Activated naive CD4-positive, alpha-beta T cell treated with anti-CD3 and anti-CD28 coated beads for 36 hours (primary cell): ENCODE data around the gene CTNS. TPM values are rescaled to one million over a fixed set of nuclear protein-coding genes. Genes with fewer than 3 reads are reported as not detected.

Experiments
- CTCF ChIA-PET: fragments of 350-600 bp; sonication (Branson Sonifier 250); formaldehyde crosslinking; loops from one replicate; lab custom pipeline; 2021; ENCODE audit warnings: antibody characterized with exemption; lab: Charles Lee
- DNase-seq: peaks from one replicate; pipeline ENCODE4 v3.0.0-alpha.2; 2020
- H3K27ac Mint-ChIP-seq: one replicate; pipeline ENCODE4 v1.8.0; 2021; ENCODE audit warnings: mild to moderate bottlenecking, mixed read lengths
- H3K27me3 Mint-ChIP-seq: one replicate; pipeline ENCODE4 v1.8.0; 2021; ENCODE audit warnings: low read depth, mixed read lengths
- H3K36me3 Mint-ChIP-seq: one replicate; pipeline ENCODE4 v1.8.0; 2021; ENCODE audit warnings: low read depth, mixed read lengths
- H3K4me1 Mint-ChIP-seq: one replicate; pipeline ENCODE4 v1.8.0; 2021; ENCODE audit warnings: low read depth, mixed read lengths
- H3K4me3 Mint-ChIP-seq: one replicate; pipeline ENCODE4 v1.8.0; 2021; ENCODE audit warnings: mild to moderate bottlenecking, moderate library complexity, mixed read lengths
- H3K9me3 Mint-ChIP-seq: one replicate; pipeline ENCODE4 v1.8.0; 2021; ENCODE audit warnings: mixed read lengths
- intact Hi-C: fragments of 100-400 bp; cut with micrococcal nuclease; formaldehyde crosslinking; loops from one replicate; pipeline ENCODE4 v1.15.1; 2023
- total RNA-seq, 2 experiments: library from RNA; stranded (reverse); gene quantifications; one replicate each; pipeline ENCODE4 v1.2.3, GENCODE V29; 2021

The CTNS gene
- total RNA-seq, 2 experiments from 2014 or later = 4.5 TPM

DNA sequence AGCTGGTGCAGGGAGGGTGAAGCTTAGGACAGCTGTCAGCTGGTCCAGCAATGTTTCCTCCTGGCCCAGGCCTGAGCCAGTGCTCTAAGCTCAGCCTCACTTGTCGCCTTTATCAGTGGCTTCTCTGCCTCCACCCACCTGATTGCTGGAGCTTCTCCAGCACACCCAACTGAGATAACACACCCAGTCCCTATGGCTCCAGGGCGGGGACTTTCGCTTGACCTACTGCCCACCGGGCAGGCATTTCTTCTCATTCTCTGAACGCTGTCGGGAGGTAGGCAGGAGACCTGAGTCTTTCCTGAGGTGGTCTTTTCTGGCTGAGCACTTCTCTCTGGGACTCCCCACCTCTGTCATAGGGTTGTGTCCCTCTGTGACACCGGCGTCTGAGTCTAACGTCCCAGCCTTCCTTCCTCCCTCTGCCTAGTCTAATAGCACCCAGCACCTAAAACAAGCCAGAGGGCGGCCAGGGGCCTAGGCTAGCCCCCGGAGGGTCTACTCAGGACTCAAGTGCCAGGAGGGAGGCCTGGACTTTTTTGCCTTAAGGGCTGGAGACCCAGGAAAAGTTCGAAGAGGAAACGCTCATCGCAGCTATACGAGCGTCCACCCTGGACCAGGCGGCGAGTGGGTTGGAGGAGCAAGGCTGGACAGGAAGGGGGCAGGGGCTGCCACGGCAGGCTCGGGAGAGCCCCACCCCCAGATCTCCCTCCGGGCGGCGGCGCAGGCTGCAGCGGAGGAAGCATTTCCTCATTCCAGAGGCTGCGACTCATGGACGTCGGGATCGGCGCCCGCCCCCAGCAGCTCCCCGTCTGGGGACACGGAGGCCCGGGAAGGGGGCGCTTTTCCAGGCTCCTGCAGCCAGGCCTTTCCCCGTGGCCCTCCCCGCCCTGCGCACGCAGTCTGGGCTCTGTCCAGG is 31.1 kb downstream of the CTNS start:
- Mint-ChIP-seq H3K36me3 (peaks cover 5% of the 10 kb centered on the region), H3K9me3 (no peaks in the 10 kb centered on the region), H3K4me1 (peaks cover 14% of the 10 kb centered on the region), H3K27me3 (no peaks in the 10 kb centered on the region), H3K27ac (no peak overlapping the region), H3K4me3 (peak overlapping the region; percentile 93)
- intact Hi-C loops = loop anchor here (1.0 to 5.0 kb wide), 6 partner anchors 31 to 1075 kb away; partner anchors contain the start of genes CTNS, HASPIN, NCBP3 and PAFAH1B1
- CTCF ChIA-PET = interaction anchor here (1.0 kb wide), 1 partner anchor 70 kb away, joined by 4 read pairs; no protein-coding TSS in a partner anchor
- peak; percentile 14 for DNase-seq

DNA sequence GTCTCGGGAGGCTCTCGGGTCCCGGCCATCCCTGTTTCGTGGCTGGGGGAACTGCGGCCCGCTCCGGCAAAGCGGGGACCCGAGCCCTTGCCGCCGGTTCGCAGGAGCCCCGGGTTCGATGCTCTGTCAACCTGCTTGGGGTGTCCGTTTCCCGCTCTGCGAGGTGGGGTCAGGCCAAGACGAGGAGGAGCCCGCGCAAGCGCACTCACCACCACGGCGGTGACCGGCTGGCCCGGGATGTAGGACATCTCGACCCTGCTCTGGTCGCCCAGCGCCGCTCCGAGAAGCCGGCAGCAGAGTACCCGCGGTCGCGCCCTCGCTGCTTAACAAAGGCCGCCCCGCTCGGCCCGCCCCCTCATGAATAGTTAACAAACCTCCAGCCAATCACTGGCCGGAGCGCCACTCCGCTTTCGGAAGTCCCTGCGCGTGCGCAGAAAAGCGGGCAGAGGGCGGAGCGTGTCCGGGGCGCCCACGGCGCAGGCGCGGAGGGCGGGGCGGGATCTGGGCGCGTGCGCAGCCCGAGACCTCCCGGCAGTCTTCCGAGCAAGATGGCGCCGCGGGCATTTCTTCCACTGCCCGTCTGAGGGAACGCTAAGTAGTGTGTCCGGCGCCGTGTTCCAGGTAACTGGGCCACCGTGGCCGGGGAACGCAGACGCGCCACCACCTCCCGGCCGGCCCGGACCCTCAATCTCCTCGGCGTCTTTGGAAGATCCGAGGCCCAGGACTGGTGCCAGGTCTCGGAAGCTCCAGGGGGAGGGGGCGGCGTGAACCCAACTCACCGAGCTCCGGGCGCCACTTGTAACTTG is 31.9 kb downstream of the CTNS start, which contains the start of the genes EMC6 and TAX1BP3:
EMC6 (plus strand) TSS at position 534 of the 806 bp plus-strand sequence. CDS start 335 bp downstream, outside the sequence.
TAX1BP3 (minus strand) TSS at position 300 of the 806 bp plus-strand sequence; CDS start at position 248, 52 bp downstream.
- no peaks in the 10 kb centered on the region for H3K9me3 Mint-ChIP-seq

DNA sequence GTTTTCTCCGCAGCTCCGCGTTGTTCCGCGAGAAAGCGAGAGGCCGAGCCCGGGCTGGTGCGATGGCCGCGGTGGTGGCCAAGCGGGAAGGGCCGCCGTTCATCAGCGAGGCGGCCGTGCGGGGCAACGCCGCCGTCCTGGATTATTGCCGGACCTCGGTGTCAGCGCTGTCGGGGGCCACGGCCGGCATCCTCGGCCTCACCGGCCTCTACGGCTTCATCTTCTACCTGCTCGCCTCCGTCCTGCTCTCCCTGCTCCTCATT is 32.5 kb downstream of the CTNS start:
- no peak for DNase-seq
- H3K36me3 Mint-ChIP-seq = peaks cover 5% of the 10 kb centered on the region
- H3K9me3 Mint-ChIP-seq = no peaks in the 10 kb centered on the region
- intact Hi-C loops = loop anchor here (2.0 to 5.0 kb wide), 2 partner anchors 54 to 1077 kb away; partner anchors contain the start of genes HASPIN and PAFAH1B1
- H3K27me3 Mint-ChIP-seq = no peaks in the 10 kb centered on the region
- CTCF ChIA-PET = no interaction called here
- H3K4me3 Mint-ChIP-seq = peak overlapping the region; percentile 93
- peaks cover 14% of the 10 kb centered on the region for H3K4me1 Mint-ChIP-seq
- H3K27ac Mint-ChIP-seq = peak overlapping the region; percentile 79

More for the DNA sequence above, 31.9 kb downstream of the CTNS start, which contains the start of the genes EMC6 and TAX1BP3:
- Mint-ChIP-seq H3K27me3 (no peaks in the 10 kb centered on the region), H3K4me3 (peak within 1 kb of the TSS; percentile 93), H3K36me3 (peaks cover 5% of the 10 kb centered on the region), H3K4me1 (peaks cover 14% of the 10 kb centered on the region), H3K27ac (peak within 1 kb of the TSS; percentile 79)
- DNase-seq = peak; percentile 98
- CTCF ChIA-PET = interaction anchor here (1.0 kb wide), 1 partner anchor 69 kb away, joined by 4 read pairs; no protein-coding TSS in a partner anchor
- intact Hi-C loops = loop anchor here (1.0 to 5.0 kb wide), 6 partner anchors 32 to 1076 kb away; partner anchors contain the start of genes CTNS, HASPIN, NCBP3 and PAFAH1B1

DNA sequence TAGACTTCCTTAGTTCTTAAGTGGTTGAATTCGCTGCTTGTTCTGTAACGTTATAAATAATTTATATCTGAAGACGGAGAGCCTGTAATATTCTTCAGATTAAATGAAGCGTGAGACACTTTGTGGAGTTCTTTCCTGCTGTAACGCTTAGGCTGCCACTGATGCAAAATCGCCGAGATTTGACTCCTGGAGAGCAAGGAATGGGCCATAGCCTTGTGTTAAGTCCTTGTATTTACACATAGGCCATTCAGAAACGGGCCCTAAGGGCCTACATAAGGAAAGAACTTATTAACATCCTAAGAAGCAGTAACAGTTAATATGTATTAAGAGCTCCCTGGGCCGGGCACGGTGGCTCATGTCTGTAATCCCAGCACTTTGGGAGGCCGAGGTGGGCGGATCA is 33.0 kb downstream of the CTNS start:
- intact Hi-C loops = loop anchor here (2.0 to 5.0 kb wide), 2 partner anchors 53 to 1077 kb away; partner anchors contain the start of genes HASPIN and PAFAH1B1
- Mint-ChIP-seq H3K27ac (peak overlapping the region; percentile 79), H3K36me3 (peaks cover 5% of the 10 kb centered on the region), H3K27me3 (no peaks in the 10 kb centered on the region), H3K9me3 (no peaks in the 10 kb centered on the region), H3K4me3 (peak overlapping the region; percentile 93), H3K4me1 (peaks cover 14% of the 10 kb centered on the region)
- CTCF ChIA-PET = no interaction called here
- no peak for DNase-seq

DNA sequence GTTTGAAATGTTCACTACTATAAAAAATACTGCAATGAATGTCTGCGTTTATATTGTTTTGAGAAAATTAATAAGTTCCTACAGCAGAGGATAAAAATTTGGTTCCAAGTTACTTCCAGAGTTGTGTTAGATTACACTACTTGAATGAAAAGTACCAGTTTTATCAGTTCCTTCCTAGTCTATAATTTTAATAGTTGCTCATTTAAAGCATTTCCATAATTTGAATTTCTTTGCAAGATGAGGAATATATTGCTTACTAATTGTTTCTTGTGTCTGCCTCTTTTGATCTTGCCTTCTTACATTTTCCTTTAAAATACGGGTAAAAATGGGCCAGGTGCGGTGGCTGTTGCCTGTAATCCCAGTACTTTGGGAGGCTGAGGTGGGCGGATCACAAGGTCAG is 36.0 kb downstream of the CTNS start:
- intact Hi-C loops = no loop called here
- CTCF ChIA-PET = interaction anchor here (0.8 kb wide), 1 partner anchor 10 kb away, joined by 3 read pairs; no protein-coding TSS in a partner anchor
- Mint-ChIP-seq H3K27ac (no peak overlapping the region), H3K27me3 (no peaks in the 10 kb centered on the region), H3K4me1 (peaks cover 12% of the 10 kb centered on the region), H3K4me3 (no peak overlapping the region), H3K9me3 (no peaks in the 10 kb centered on the region), H3K36me3 (peaks cover 6% of the 10 kb centered on the region)
- no peak for DNase-seq

DNA sequence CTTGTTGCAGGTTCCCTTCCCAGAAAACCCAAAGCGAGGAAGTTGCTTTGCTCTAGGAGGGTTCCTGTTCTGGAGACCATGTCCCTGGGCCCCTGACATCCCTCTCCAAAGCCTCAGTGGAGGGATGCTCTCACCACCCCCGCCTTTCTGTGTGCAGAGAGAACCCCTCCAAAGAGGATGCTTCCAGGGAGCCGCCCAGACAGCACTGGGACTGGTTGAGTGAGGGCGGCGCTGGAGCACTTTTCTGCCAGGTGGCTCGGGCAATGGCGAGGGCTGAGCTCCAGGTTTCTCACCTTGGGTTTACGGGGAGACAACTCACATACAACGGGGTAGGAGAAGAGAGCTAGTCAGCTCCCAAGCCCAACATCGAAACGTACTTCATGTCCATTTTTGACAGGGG is 39.3 kb downstream of the CTNS start:
- no peak overlapping the region for H3K27ac Mint-ChIP-seq
- H3K27me3 Mint-ChIP-seq = no peaks in the 10 kb centered on the region
- peaks cover 3% of the 10 kb centered on the region for H3K36me3 Mint-ChIP-seq
- H3K4me1 Mint-ChIP-seq = peaks cover under 1% of the 10 kb centered on the region
- H3K9me3 Mint-ChIP-seq = no peaks in the 10 kb centered on the region
- DNase-seq = no peak
- intact Hi-C loops = no loop called here
- no peak overlapping the region for H3K4me3 Mint-ChIP-seq
- CTCF ChIA-PET = no interaction called here

DNA sequence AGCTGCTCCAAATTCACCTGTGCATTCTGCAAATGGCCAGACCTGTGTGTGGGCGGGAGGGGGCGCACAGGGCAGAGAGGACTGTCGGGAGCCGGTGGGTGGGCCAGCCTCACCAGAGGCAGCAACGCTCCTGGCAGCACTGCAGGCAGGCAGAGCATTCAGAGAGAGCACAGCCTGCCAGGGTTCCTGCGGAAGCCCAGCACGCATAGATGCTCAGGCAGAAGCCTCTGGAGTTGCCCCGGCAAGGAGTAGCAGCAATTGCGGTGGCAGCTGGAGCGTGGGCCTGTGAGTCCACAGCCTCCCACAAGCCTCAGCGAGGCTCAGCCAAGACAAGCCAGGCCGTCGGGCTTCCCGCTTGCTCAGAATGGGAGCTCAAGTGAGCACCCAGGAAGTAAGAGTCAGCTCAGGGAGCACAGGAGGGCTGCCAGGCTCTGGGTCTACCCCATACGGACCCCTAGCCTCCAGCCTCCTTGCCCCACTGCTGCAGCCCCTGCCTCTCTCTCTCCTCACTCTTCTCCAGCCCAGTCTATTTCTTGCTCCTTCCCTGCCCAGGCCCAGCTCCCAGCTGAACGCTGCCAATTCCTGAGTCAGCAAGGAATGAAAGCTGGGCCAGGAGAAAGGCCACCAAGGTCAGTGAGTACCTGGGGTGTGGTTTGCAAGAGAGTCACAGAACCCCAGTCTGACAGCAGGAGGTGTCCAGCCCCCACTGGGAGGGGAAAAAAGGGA is 41.7 kb downstream of the CTNS start:
- Mint-ChIP-seq H3K36me3 (peaks cover 9% of the 10 kb centered on the region), H3K9me3 (no peaks in the 10 kb centered on the region), H3K4me3 (no peak overlapping the region), H3K27ac (no peak overlapping the region), H3K27me3 (no peaks in the 10 kb centered on the region), H3K4me1 (peaks cover 6% of the 10 kb centered on the region)
- CTCF ChIA-PET = no interaction called here
- intact Hi-C loops = no loop called here
- DNase-seq = no peak

DNA sequence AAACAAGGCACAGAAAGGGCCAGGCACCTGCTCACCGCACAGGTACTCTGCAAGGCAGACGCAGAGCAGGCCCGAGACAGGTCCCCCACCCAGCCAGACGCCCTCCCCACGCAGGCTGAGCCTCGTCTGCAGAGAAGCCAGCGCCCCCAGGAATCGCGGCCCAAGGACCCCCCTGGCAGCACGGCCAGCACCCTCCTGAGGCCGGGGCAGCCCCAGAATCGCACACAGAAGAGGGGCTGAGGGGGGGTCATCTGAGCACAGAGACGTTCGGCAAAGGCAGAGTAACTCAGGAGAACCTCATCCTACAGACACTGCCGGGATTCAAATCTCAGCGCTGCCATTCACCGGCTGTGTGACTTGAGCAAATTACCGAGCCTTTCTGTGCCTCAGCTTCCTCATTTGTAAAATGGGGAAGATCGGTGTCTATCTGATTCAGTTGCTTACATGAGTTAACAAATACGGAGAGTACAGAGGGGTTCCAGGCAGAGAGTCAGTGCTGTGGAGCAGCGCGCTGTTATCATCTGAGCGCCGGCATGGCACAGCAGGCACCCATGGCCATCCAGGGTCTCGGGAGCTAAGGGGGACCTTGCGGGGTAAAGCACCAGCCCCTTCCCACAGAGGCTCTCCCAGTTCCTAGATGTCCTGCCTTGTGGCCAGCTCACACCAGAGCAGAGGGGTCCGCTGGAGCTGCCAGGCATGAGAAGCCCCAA is 42.4 kb downstream of the CTNS start:
- H3K9me3 Mint-ChIP-seq = no peaks in the 10 kb centered on the region
- no peak for DNase-seq
- H3K4me1 Mint-ChIP-seq = peaks cover 7% of the 10 kb centered on the region
- intact Hi-C loops = no loop called here
- peaks cover 9% of the 10 kb centered on the region for H3K36me3 Mint-ChIP-seq
- no peak overlapping the region for H3K4me3 Mint-ChIP-seq
- H3K27ac Mint-ChIP-seq = no peak overlapping the region
- CTCF ChIA-PET = interaction anchor here (1.0 kb wide), 1 partner anchor 32 kb away, joined by 3 read pairs; no protein-coding TSS in a partner anchor
- no peaks in the 10 kb centered on the region for H3K27me3 Mint-ChIP-seq

DNA sequence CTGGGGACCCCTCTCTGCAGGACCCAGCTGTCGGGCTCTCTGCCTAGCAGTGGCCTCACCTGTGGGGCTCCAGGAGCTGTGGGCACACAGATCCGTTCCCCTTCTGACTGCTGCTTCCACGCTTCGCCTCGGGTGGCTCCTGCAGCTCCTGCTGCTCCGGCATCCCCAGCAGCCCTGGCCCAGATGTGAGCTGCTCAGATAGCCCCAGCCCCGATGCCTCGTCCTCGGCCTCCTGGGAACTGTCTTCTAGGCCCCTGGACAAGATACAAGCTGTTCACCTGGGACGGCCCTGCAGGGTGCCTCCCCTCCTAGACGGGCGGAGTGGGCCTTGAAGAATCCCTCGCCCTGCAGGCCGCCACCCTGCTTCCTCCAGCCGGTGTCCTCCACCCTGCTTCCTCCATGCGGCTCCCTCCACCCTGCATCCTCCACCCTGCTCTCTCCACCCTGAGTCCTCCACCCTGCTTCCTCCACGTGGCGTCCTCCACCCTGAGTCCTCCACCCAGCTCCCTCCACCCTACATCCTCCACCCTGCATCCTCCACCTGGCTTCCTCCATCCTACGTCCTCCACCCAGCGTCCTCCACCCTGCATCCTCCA is 43.1 kb downstream of the CTNS start:
- CTCF ChIA-PET = interaction anchor here (1.0 kb wide), 1 partner anchor 31 kb away, joined by 3 read pairs; no protein-coding TSS in a partner anchor
- no peak for DNase-seq
- H3K36me3 Mint-ChIP-seq = peaks cover 9% of the 10 kb centered on the region
- H3K27ac Mint-ChIP-seq = no peak overlapping the region
- intact Hi-C loops = loop anchor here (5.0 kb wide), 1 partner anchor 168 kb away; the partner anchor contains the start of gene NCBP3
- H3K27me3 Mint-ChIP-seq = no peaks in the 10 kb centered on the region
- H3K9me3 Mint-ChIP-seq = no peaks in the 10 kb centered on the region
- peaks cover 7% of the 10 kb centered on the region for H3K4me1 Mint-ChIP-seq
- H3K4me3 Mint-ChIP-seq = no peak overlapping the region

DNA sequence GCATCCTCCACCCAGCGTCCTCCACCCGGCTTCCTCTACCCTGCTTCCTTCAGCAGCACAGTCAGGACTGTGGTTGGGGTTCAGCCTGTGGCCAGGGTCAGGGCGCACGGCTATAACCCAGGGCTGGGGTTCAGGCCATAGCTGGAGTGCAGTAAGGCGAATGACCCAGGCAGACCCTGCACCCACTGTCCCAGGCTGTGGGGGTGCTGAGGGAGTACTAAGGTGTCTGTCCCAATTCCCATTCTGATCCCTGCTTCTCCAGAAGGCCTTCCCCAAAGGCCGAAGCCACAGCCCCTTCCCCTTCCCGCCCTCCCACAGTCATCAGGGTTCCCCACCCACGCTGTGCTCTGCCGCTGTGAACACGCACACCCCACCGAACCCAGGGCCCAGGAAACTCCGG is 44.5 kb downstream of the CTNS start:
- peaks cover 7% of the 10 kb centered on the region for H3K36me3 Mint-ChIP-seq
- H3K4me3 Mint-ChIP-seq = no peak overlapping the region
- DNase-seq = no peak
- no peaks in the 10 kb centered on the region for H3K27me3 Mint-ChIP-seq
- H3K27ac Mint-ChIP-seq = no peak overlapping the region
- intact Hi-C loops = loop anchor here (5.0 kb wide), 1 partner anchor 166 kb away; the partner anchor contains the start of gene NCBP3
- H3K4me1 Mint-ChIP-seq = peaks cover 7% of the 10 kb centered on the region
- CTCF ChIA-PET = no interaction called here
- no peaks in the 10 kb centered on the region for H3K9me3 Mint-ChIP-seq
